Anterior cingulate cortex (tissue), 58 donors: ENCODE measurements around the gene PWWP2B.
A peak's percentile ranks its signal among the peaks of the same experiment; 100 is the strongest.

Experiments
- DNase-seq, 58 donors: peaks; one replicate each; lab custom pipeline; 2025; lab: John Stamatoyannopoulos, UW

PWWP2B gene

GRCh38 chr10:132362151-132362611 lies 34.8 kb upstream of the PWWP2B start:
- DNase-seq: no peak

- DNase-seq: no peak
These were observed 33.6 kb upstream of the PWWP2B start for GRCh38 chr10:132363376-132363775.

- DNase-seq: peak in 32 of 58 donors; percentile 11 to 91 (median 34)
These were observed 32.9 kb upstream of the PWWP2B start for GRCh38 chr10:132363921-132364593.

- peak in 7 of 58 donors; percentile 12 to 88 (median 21) for DNase-seq
These were observed 32.4 kb upstream of the PWWP2B start for GRCh38 chr10:132364594-132364970.

- DNase-seq: no peak
These were observed 31.9 kb upstream of the PWWP2B start for GRCh38 chr10:132365102-132365501.

GRCh38 chr10:132366006-132366405 lies 31.0 kb upstream of the PWWP2B start:
- no peak for DNase-seq

GRCh38 chr10:132366499-132366898 lies 30.5 kb upstream of the PWWP2B start:
- no peak for DNase-seq

GRCh38 chr10:132368391-132368790 lies 28.6 kb upstream of the PWWP2B start:
- no peak for DNase-seq

GRCh38 chr10:132368881-132369635 lies 27.9 kb upstream of the PWWP2B start:
- no peak for DNase-seq

- DNase-seq: no peak
These were observed 27.3 kb upstream of the PWWP2B start for GRCh38 chr10:132369636-132370185.

GRCh38 chr10:132370426-132371340 lies 26.3 kb upstream of the PWWP2B start:
- no peak for DNase-seq

- no peak for DNase-seq
These were observed 25.3 kb upstream of the PWWP2B start for GRCh38 chr10:132371641-132372081.

GRCh38 chr10:132372516-132373095 lies 24.4 kb upstream of the PWWP2B start:
- no peak for DNase-seq

GRCh38 chr10:132373241-132373955 lies 23.6 kb upstream of the PWWP2B start:
- DNase-seq: no peak

- no peak for DNase-seq
These were observed 22.8 kb upstream of the PWWP2B start for GRCh38 chr10:132374176-132374575.

- no peak for DNase-seq
These were observed 22.4 kb upstream of the PWWP2B start for GRCh38 chr10:132374612-132375011.

GRCh38 chr10:132375116-132375794 lies 21.7 kb upstream of the PWWP2B start:
- no peak for DNase-seq

- no peak for DNase-seq
These were observed 21.2 kb upstream of the PWWP2B start for GRCh38 chr10:132375795-132376297.

- DNase-seq: no peak
These were observed 20.6 kb upstream of the PWWP2B start for GRCh38 chr10:132376394-132376851.
